ENCODE measurements around the gene RBM25.
A peak's percentile ranks its signal among the peaks of the same experiment; 100 is the strongest.

The RBM25 gene

GRCh38 chr14:73055251-73055650 lies 3.1 kb upstream of the RBM25 start:
- no peak for DNase-seq
- H3K27me3 Mint-ChIP-seq: no peaks in the 10 kb centered on the region
- no peak overlapping the region for H3K27ac Mint-ChIP-seq
- H3K4me1 Mint-ChIP-seq: peaks cover 17% of the 10 kb centered on the region
- no peaks in the 10 kb centered on the region for H3K9me3 Mint-ChIP-seq
- H3K36me3 Mint-ChIP-seq: peaks cover 9% of the 10 kb centered on the region
- CTCF ChIA-PET: no interaction called here
- H3K4me3 Mint-ChIP-seq: no peak overlapping the region

DNA sequence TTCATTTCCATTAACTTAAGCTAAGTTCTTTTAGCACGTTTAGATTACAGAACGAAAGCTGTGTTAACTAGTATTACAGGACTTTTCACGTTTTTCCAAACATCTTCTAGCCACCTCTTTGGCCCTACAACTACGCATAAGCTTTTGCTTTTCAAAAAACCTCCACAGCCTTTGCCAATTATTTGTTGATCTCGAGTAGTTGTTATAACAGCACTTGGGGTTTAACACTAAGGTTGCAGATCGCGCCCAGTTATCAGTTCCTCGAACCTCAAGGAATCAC lies 450 bp upstream of the RBM25 start:
- H3K4me1 Mint-ChIP-seq: peaks cover 40% of the 10 kb centered on the region
- peaks cover 14% of the 10 kb centered on the region for H3K36me3 Mint-ChIP-seq
- H3K27ac Mint-ChIP-seq: no peak overlapping the region
- no peak for DNase-seq
- H3K27me3 Mint-ChIP-seq: no peaks in the 10 kb centered on the region
- H3K9me3 Mint-ChIP-seq: no peaks in the 10 kb centered on the region
- CTCF ChIA-PET: interaction anchor here (1.4 kb wide), 2 partner anchors 9 to 31 kb away, joined by 3 to 4 read pairs; partner anchors contain the start of gene ZFYVE1
- no peak overlapping the region for H3K4me3 Mint-ChIP-seq

- H3K9me3 Mint-ChIP-seq: no peaks in the 10 kb centered on the region
- no peaks in the 10 kb centered on the region for H3K27me3 Mint-ChIP-seq
- no peak overlapping the region for H3K27ac Mint-ChIP-seq
- H3K4me3 Mint-ChIP-seq: no peak overlapping the region
- peaks cover 17% of the 10 kb centered on the region for H3K36me3 Mint-ChIP-seq
- DNase-seq: no peak
- H3K4me1 Mint-ChIP-seq: peaks cover 46% of the 10 kb centered on the region
- CTCF ChIA-PET: interaction anchor here (1.4 kb wide), 1 partner anchor 32 kb away, joined by 4 read pairs; the partner anchor contains the start of gene ZFYVE1
These were observed 764 bp downstream of the RBM25 start for GRCh38 chr14:73058922-73059673.

- DNase-seq: no peak
- Mint-ChIP-seq H3K9me3 (no peaks in the 10 kb centered on the region), H3K4me3 (no peak overlapping the region), H3K4me1 (peaks cover 5% of the 10 kb centered on the region), H3K27ac (no peak overlapping the region), H3K36me3 (peaks cover 26% of the 10 kb centered on the region), H3K27me3 (no peaks in the 10 kb centered on the region)
- CTCF ChIA-PET: no interaction called here
These were observed 11.3 kb downstream of the RBM25 start for GRCh38 chr14:73069585-73069984.

GRCh38 chr14:73091044-73091443 lies 32.7 kb downstream of the RBM25 start:
- no peaks in the 10 kb centered on the region for H3K27me3 Mint-ChIP-seq
- DNase-seq: no peak
- no peak overlapping the region for H3K4me3 Mint-ChIP-seq
- H3K4me1 Mint-ChIP-seq: no peaks in the 10 kb centered on the region
- H3K9me3 Mint-ChIP-seq: no peaks in the 10 kb centered on the region
- H3K36me3 Mint-ChIP-seq: peaks cover 42% of the 10 kb centered on the region
- no peak overlapping the region for H3K27ac Mint-ChIP-seq
- CTCF ChIA-PET: no interaction called here

DNA sequence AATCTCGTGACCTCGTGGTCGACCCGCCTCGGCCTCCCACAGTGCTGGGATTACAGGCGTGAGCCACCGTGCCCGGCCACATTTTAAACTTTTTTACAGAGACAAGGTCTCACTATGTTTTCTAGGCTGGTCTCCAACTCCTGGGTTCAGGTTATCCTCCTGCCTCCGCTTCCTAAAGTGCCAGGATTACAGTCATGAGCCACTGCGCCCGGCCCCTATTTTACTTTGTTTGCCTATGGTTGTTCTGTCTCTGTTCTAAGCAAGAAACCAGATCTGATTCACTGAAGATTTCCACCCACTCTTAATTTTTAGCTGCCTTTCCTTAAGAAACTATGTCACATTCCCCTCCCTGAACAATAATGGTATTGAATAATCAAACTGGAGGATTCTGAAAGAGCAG lies 39.1 kb downstream of the RBM25 start:
- Mint-ChIP-seq H3K27ac (no peak overlapping the region), H3K36me3 (peaks cover 42% of the 10 kb centered on the region)

GRCh38 chr14:73100334-73100733 lies 42.0 kb downstream of the RBM25 start:
- Mint-ChIP-seq H3K4me1 (no peaks in the 10 kb centered on the region), H3K27me3 (no peaks in the 10 kb centered on the region), H3K36me3 (peaks cover 54% of the 10 kb centered on the region), H3K27ac (no peak overlapping the region), H3K9me3 (no peaks in the 10 kb centered on the region), H3K4me3 (no peak overlapping the region)
- CTCF ChIA-PET: no interaction called here
- no peak for DNase-seq

More for the DNA sequence above, 39.1 kb downstream of the RBM25 start:
- DNase-seq: no peak
- H3K27me3 Mint-ChIP-seq: no peaks in the 10 kb centered on the region
- no peaks in the 10 kb centered on the region for H3K9me3 Mint-ChIP-seq
- H3K4me1 Mint-ChIP-seq: no peaks in the 10 kb centered on the region
- CTCF ChIA-PET: no interaction called here
- no peak overlapping the region for H3K4me3 Mint-ChIP-seq

- CTCF ChIA-PET: no interaction called here
- DNase-seq: no peak
- peaks cover 54% of the 10 kb centered on the region for H3K36me3 Mint-ChIP-seq
- no peaks in the 10 kb centered on the region for H3K27me3 Mint-ChIP-seq
- no peaks in the 10 kb centered on the region for H3K4me1 Mint-ChIP-seq
- H3K4me3 Mint-ChIP-seq: no peak overlapping the region
- H3K9me3 Mint-ChIP-seq: no peaks in the 10 kb centered on the region
- H3K27ac Mint-ChIP-seq: no peak overlapping the region
These were observed 44.6 kb downstream of the RBM25 start for GRCh38 chr14:73102806-73103497.

DNA sequence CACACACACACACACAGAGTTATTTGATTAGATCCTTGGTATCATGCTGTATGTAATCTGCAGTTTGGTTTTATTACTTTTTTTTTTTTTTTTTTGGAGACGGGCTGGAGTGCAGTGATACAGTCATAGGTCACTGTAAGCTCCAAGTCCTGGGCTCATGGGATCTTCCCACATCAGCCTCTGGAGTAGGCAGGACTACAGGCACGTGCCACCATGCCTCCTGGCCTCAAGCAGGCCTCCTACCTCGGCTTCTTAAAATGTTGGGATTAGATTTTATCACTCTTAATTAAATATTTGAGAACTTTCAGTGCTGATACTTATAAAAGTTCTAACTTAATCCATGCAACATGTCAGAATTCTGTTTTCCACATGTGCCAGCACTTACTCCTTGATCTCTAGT lies 46.7 kb downstream of the RBM25 start:
- Mint-ChIP-seq H3K27ac (no peak overlapping the region), H3K4me3 (no peak overlapping the region), H3K27me3 (no peaks in the 10 kb centered on the region), H3K4me1 (peaks cover 2% of the 10 kb centered on the region), H3K36me3 (peaks cover 57% of the 10 kb centered on the region), H3K9me3 (no peaks in the 10 kb centered on the region)
- CTCF ChIA-PET: interaction anchor here (2.0 kb wide), 1 partner anchor 10 kb away, joined by 5 read pairs; no protein-coding TSS in a partner anchor
- no peak for DNase-seq

DNA sequence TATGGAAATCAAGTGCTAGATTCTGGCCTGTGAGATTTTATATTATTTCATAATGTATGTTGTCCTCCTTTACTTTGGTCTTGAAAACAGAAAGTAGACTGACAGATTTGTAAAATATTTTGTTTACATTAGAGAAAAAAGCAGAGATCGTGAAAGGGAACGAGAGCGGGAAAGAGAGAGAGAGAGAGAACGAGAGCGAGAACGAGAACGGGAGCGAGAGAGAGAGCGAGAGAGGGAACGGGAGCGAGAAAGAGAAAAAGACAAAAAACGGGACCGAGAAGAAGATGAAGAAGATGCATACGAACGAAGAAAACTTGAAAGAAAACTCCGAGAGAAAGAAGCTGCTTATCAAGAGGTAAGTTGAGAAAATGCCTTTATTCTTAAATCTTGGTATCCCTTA lies 47.4 kb downstream of the RBM25 start:
- Mint-ChIP-seq H3K9me3 (no peaks in the 10 kb centered on the region), H3K27ac (no peak overlapping the region), H3K4me1 (peaks cover 2% of the 10 kb centered on the region), H3K36me3 (peaks cover 56% of the 10 kb centered on the region), H3K4me3 (no peak overlapping the region), H3K27me3 (no peaks in the 10 kb centered on the region)
- CTCF ChIA-PET: no interaction called here
- no peak for DNase-seq

- Mint-ChIP-seq H3K27me3 (no peaks in the 10 kb centered on the region), H3K27ac (peak overlapping the region; percentile 9), H3K4me1 (no peaks in the 10 kb centered on the region), H3K36me3 (peaks cover 51% of the 10 kb centered on the region), H3K4me3 (no peak overlapping the region), H3K9me3 (no peaks in the 10 kb centered on the region)
- DNase-seq: no peak
- CTCF ChIA-PET: interaction anchor here (0.7 kb wide), 1 partner anchor 179 kb away, joined by 3 read pairs; no protein-coding TSS in a partner anchor
These were observed 57.8 kb downstream of the RBM25 start for GRCh38 chr14:73116079-73116665.

- peaks cover 39% of the 10 kb centered on the region for H3K36me3 Mint-ChIP-seq
- DNase-seq: no peak
- peaks cover 2% of the 10 kb centered on the region for H3K4me1 Mint-ChIP-seq
- CTCF ChIA-PET: interaction anchor here (0.6 kb wide), 1 partner anchor 28 kb away, joined by 3 read pairs; no protein-coding TSS in a partner anchor
- H3K4me3 Mint-ChIP-seq: no peak overlapping the region
- no peaks in the 10 kb centered on the region for H3K9me3 Mint-ChIP-seq
- H3K27ac Mint-ChIP-seq: no peak overlapping the region
- H3K27me3 Mint-ChIP-seq: no peaks in the 10 kb centered on the region
These were observed 66.0 kb downstream of the RBM25 start for GRCh38 chr14:73124180-73124894.

DNA sequence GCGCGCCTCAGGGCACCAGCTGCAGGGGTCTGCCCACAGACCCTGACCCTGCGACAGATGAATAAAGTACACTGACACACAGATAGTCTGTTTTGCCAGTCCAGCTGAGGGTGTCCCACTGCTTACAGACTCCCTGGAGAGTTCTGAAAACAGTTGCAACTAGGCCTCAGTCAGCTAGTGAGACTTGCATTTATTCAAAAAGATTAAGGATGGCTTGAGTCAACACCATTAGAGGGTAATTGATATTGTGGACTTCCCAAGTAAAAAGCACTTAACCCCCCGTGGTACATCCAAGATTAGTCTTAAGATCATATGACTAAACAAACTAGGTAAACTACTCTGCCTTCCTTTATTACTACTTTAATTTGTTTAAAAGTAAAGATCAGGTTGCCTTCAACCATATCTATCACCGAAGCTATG lies 66.8 kb downstream of the RBM25 start:
- CTCF ChIA-PET: interaction anchor here (0.6 kb wide), 1 partner anchor 27 kb away, joined by 3 read pairs; no protein-coding TSS in a partner anchor
- Mint-ChIP-seq H3K4me1 (peaks cover 2% of the 10 kb centered on the region), H3K27me3 (no peaks in the 10 kb centered on the region), H3K27ac (peak overlapping the region; percentile 2), H3K9me3 (no peaks in the 10 kb centered on the region), H3K4me3 (no peak overlapping the region), H3K36me3 (peaks cover 30% of the 10 kb centered on the region)
- no peak for DNase-seq

DNA sequence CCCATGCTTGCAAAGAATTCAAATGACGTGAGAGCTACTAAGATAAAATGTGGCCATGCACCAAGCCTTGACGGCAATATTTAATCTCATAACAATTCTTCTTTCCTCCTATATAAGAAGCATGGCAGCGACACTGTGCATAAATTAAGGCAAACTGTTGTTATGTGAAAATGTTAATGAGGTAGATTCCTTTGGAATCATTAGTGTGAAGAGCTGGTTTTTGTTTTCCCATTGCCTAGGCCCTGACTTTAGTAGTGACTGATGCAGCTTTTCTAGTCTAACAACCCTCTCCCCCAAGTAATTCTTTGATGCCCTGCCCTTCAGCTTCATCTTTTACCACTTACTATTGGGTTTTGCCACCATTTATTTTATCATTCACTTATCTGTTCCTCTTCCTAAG lies 67.4 kb downstream of the RBM25 start:
- H3K27ac Mint-ChIP-seq: peak overlapping the region; percentile 2
- CTCF ChIA-PET: no interaction called here

More for the DNA sequence above, 67.4 kb downstream of the RBM25 start:
- Mint-ChIP-seq H3K4me3 (no peak overlapping the region), H3K9me3 (no peaks in the 10 kb centered on the region), H3K36me3 (peaks cover 28% of the 10 kb centered on the region), H3K4me1 (peaks cover 2% of the 10 kb centered on the region), H3K27me3 (no peaks in the 10 kb centered on the region)
- DNase-seq: no peak
